Measurements from ENCODE around the gene CABP5. TPM values are rescaled to one million over a fixed set of nuclear protein-coding genes. Genes with fewer than 3 reads are reported as not detected.

CABP5 gene
- total RNA-seq, 1 experiment from 2014 or later: not detected

DNA sequence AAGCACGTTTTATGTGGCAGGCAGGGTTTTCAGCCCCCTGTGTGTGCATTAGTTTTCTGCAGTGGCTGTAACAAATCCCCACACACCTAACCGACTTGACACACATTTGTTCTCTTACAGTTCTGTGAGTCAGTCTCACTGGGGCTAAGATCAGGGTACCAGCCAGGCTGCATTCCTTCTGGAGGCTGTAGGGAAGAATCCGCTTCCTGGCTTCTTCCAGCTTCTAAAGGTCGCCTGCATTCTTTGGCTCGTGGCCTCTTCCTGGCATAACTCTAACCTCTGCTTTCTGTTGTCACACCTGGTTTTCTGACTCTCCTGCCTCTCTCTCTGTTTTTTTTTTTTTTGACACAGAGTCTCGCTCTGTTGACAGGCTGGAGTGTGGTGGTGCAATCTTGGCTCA is 43.0 kb downstream of the CABP5 start:
- CTCF ChIA-PET: no interaction called here
- Mint-ChIP-seq H3K9me3 (ENCODE audit: unreplicated experiment) (peaks cover 6% of the 10 kb centered on the region), H3K27ac (ENCODE audit: unreplicated experiment) (no peak overlapping the region), H3K4me3 (ENCODE audit: unreplicated experiment) (no peak overlapping the region), H3K27me3 (ENCODE audit: insufficient read depth, unreplicated experiment) (peaks cover 8% of the 10 kb centered on the region), H3K36me3 (ENCODE audit: insufficient read depth, unreplicated experiment) (no peaks in the 10 kb centered on the region), H3K4me1 (ENCODE audit: low read depth, unreplicated experiment) (no peaks in the 10 kb centered on the region)
- Histone ChIP-seq H3K4me1 (no peaks in the 10 kb centered on the region), H3K27me3 (replicated peaks; ENCODE audit: control insufficient read depth, insufficient read depth, low read length) (no peaks in the 10 kb centered on the region), H3K9me3 (peaks cover 9% of the 10 kb centered on the region), H3K36me3 (ENCODE audit: control insufficient read depth, insufficient read depth, low read length) (no peaks in the 10 kb centered on the region), H3K4me3 (ENCODE audit: low read depth, low read length) (no peak overlapping the region)
- POLR2A ChIA-PET: no interaction called here
- TF ChIP-seq, protein P1, sequence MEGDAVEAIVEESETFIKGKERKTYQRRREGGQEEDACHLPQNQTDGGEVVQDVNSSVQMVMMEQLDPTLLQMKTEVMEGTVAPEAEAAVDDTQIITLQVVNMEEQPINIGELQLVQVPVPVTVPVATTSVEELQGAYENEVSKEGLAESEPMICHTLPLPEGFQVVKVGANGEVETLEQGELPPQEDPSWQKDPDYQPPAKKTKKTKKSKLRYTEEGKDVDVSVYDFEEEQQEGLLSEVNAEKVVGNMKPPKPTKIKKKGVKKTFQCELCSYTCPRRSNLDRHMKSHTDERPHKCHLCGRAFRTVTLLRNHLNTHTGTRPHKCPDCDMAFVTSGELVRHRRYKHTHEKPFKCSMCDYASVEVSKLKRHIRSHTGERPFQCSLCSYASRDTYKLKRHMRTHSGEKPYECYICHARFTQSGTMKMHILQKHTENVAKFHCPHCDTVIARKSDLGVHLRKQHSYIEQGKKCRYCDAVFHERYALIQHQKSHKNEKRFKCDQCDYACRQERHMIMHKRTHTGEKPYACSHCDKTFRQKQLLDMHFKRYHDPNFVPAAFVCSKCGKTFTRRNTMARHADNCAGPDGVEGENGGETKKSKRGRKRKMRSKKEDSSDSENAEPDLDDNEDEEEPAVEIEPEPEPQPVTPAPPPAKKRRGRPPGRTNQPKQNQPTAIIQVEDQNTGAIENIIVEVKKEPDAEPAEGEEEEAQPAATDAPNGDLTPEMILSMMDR (IDR thresholded peaks at IDR 0.05; ENCODE audit: insufficient read depth in 1 of 2, low read depth in 1 of 2, low read length in 1 of 2, severe bottlenecking in 1 of 2, unreplicated experiment in 1 of 2): no peak
- intact Hi-C loops (cut with micrococcal nuclease; ENCODE audit: unreplicated experiment): no loop called here
- no peak for DNase-seq
- no TSS peak for BruUV-seq (replicated peaks)

DNA sequence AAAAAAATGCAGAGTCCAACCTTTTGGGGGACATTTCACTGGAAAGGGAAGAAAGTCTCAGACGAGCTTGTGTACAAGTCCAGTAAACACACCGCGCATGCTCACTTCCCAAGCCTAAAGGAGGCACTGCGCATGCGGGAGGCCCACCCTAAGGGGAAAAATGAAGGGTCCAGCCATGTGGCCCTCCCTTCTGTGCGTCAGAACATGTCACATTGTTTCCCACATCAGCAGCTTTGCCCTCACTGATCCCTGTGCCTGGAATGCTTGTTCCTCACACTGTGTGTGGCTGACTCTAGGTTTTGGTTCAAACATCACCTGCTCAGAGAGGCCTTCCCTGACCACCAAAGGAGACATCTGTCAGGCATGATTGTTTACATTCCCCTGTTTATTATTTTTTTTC is 45.1 kb downstream of the CABP5 start:
- H3K4me1 Mint-ChIP-seq (ENCODE audit: low read depth, unreplicated experiment): no peaks in the 10 kb centered on the region
- ChIA-PET CTCF (no interaction called here), POLR2A (no interaction called here)
- no peak for DNase-seq
- BruUV-seq (replicated peaks): no TSS peak
- TF ChIP-seq, protein P1 (IDR thresholded peaks at IDR 0.05; ENCODE audit: insufficient read depth in 1 of 2, low read depth in 1 of 2, low read length in 1 of 2, severe bottlenecking in 1 of 2, unreplicated experiment in 1 of 2): no peak
- H3K36me3 Mint-ChIP-seq (ENCODE audit: insufficient read depth, unreplicated experiment): no peaks in the 10 kb centered on the region
- H3K27me3 Mint-ChIP-seq (ENCODE audit: insufficient read depth, unreplicated experiment): peaks cover 8% of the 10 kb centered on the region
- H3K4me3 Mint-ChIP-seq (ENCODE audit: unreplicated experiment): no peak overlapping the region
- peaks cover 6% of the 10 kb centered on the region for H3K9me3 Mint-ChIP-seq (ENCODE audit: unreplicated experiment)
- peaks cover 9% of the 10 kb centered on the region for H3K9me3 ChIP-seq
- H3K36me3 ChIP-seq (ENCODE audit: control insufficient read depth, insufficient read depth, low read length): no peaks in the 10 kb centered on the region
- no peak overlapping the region for H3K4me3 ChIP-seq (ENCODE audit: low read depth, low read length)
- no peak overlapping the region for H3K27ac Mint-ChIP-seq (ENCODE audit: unreplicated experiment)
- intact Hi-C loops (cut with micrococcal nuclease; ENCODE audit: unreplicated experiment): no loop called here
- no peaks in the 10 kb centered on the region for H3K27me3 ChIP-seq (replicated peaks; ENCODE audit: control insufficient read depth, insufficient read depth, low read length)
- no peaks in the 10 kb centered on the region for H3K4me1 ChIP-seq

DNA sequence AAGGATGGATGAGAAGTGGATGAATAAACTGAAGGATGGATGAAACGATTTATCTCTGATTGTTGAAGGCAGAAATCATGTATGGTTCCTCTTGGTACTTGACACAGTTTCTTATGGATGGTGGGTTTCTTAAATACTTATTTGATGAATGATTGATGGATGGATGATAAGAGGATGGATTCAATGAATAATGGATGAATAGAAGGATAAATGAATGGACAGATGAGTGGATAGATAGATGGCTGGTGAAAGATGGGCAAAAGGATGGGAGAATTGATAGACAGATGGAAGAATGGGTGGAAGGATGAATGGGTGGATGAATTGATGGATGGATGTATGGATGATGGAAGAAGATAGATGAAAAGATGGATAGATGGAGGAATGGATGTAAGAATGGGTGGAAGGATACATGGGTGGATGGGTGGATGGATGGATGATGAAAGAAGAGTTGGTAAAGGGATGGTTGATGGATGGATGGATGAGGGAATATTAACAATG is 47.6 kb downstream of the CABP5 start:
- Histone ChIP-seq H3K4me1 (no peaks in the 10 kb centered on the region), H3K27me3 (replicated peaks; ENCODE audit: control insufficient read depth, insufficient read depth, low read length) (no peaks in the 10 kb centered on the region), H3K4me3 (ENCODE audit: low read depth, low read length) (no peak overlapping the region), H3K9me3 (peaks cover 9% of the 10 kb centered on the region), H3K36me3 (ENCODE audit: control insufficient read depth, insufficient read depth, low read length) (no peaks in the 10 kb centered on the region)
- ChIA-PET POLR2A (no interaction called here), CTCF (no interaction called here)
- no peak for DNase-seq
- Mint-ChIP-seq H3K27ac (ENCODE audit: unreplicated experiment) (no peak overlapping the region), H3K9me3 (ENCODE audit: unreplicated experiment) (peaks cover 4% of the 10 kb centered on the region), H3K27me3 (ENCODE audit: insufficient read depth, unreplicated experiment) (peaks cover 11% of the 10 kb centered on the region), H3K36me3 (ENCODE audit: insufficient read depth, unreplicated experiment) (no peaks in the 10 kb centered on the region), H3K4me1 (ENCODE audit: low read depth, unreplicated experiment) (no peaks in the 10 kb centered on the region), H3K4me3 (ENCODE audit: unreplicated experiment) (no peak overlapping the region)
- intact Hi-C loops (cut with micrococcal nuclease; ENCODE audit: unreplicated experiment): no loop called here
- TF ChIP-seq, protein P1 (IDR thresholded peaks at IDR 0.05; ENCODE audit: insufficient read depth in 1 of 2, low read depth in 1 of 2, low read length in 1 of 2, severe bottlenecking in 1 of 2, unreplicated experiment in 1 of 2): no peak
- BruUV-seq (replicated peaks): no TSS peak

Measured in Caco-2 (cell line).